Stimulated activated CD8-positive, alpha-beta memory T cell treated with anti-CD3 and anti-CD28 coated beads, Interleukin-2, amount 100 ng/mL, for 1 hour (primary cell): ENCODE data around the gene SLC22A15.
A peak's percentile ranks its signal among the peaks of the same experiment; 100 is the strongest.
"Not testable (repeated sequence)": the region's sequence is repeated elsewhere in the genome, so short reads cannot be mapped to it uniquely, and the experiment has no call there.

Source experiments
- DNase-seq, 2 donors: peaks; one replicate each; pipeline ENCODE4 v3.0.0-alpha.2; 2020; ENCODE audit warnings: low read depth in 2 of 2

SLC22A15 gene

GRCh38 chr1:115980998-115981993 lies 5.0 kb downstream of the SLC22A15 start:
- no peak for DNase-seq

- DNase-seq = no peak
These were observed 6.1 kb downstream of the SLC22A15 start for GRCh38 chr1:115982400-115982799.

- no peak for DNase-seq
These were observed 7.3 kb downstream of the SLC22A15 start for GRCh38 chr1:115983584-115983983.

GRCh38 chr1:115987623-115988022 lies 11.3 kb downstream of the SLC22A15 start:
- no peak for DNase-seq

- DNase-seq = no peak
These were observed 12.6 kb downstream of the SLC22A15 start for GRCh38 chr1:115988953-115989352.

GRCh38 chr1:115989699-115990098 lies 13.4 kb downstream of the SLC22A15 start:
- no peak for DNase-seq

GRCh38 chr1:115991909-115992308 lies 15.6 kb downstream of the SLC22A15 start:
- DNase-seq = no peak

- not testable (repeated sequence) for DNase-seq
These were observed 21.6 kb downstream of the SLC22A15 start for GRCh38 chr1:115997921-115998320.

GRCh38 chr1:116001739-116002487 lies 25.6 kb downstream of the SLC22A15 start:
- DNase-seq = no peak

GRCh38 chr1:116002781-116003420 lies 26.6 kb downstream of the SLC22A15 start:
- DNase-seq = no peak

- DNase-seq = no peak
These were observed 27.5 kb downstream of the SLC22A15 start for GRCh38 chr1:116003823-116004222.

GRCh38 chr1:116006486-116006964 lies 30.2 kb downstream of the SLC22A15 start:
- no peak for DNase-seq

GRCh38 chr1:116008656-116009390 lies 32.5 kb downstream of the SLC22A15 start:
- no peak for DNase-seq

GRCh38 chr1:116012716-116013115 lies 36.4 kb downstream of the SLC22A15 start:
- no peak for DNase-seq

GRCh38 chr1:116015679-116016078 lies 39.4 kb downstream of the SLC22A15 start:
- DNase-seq = no peak

- no peak for DNase-seq
These were observed 41.7 kb downstream of the SLC22A15 start for GRCh38 chr1:116018007-116018406.

- DNase-seq = no peak
These were observed 43.4 kb downstream of the SLC22A15 start for GRCh38 chr1:116019653-116020253.

GRCh38 chr1:116020668-116021272 lies 44.5 kb downstream of the SLC22A15 start:
- DNase-seq = peak in 1 of 2 donors; percentile 9

- DNase-seq = no peak
These were observed 48.3 kb downstream of the SLC22A15 start for GRCh38 chr1:116024626-116025025.

GRCh38 chr1:116026631-116027030 lies 50.3 kb downstream of the SLC22A15 start:
- no peak for DNase-seq
